HCT116 (cell line): ENCODE results near the gene CDH13. TPM values are rescaled to one million over a fixed set of nuclear protein-coding genes. Genes with fewer than 3 reads are reported as not detected.

ENCODE experiments used
- ATAC-seq: fragments of 200-7000 bp; cut with Tn5 transposase; 2 replicates; pipeline ENCODE4 v1.9.1; 2020; ENCODE audit warnings: mild to moderate bottlenecking, moderate library complexity
- BruUV-seq: library from RNA; stranded (reverse); fragments of 400-500 nt; replicated peaks from 2 replicates; lab custom pipeline; 2021; lab: Mats Ljungman, UMichigan
- CTCF ChIA-PET: fragments of 300-600 bp; sonication (Branson Sonifier 250); formaldehyde crosslinking; loops from one replicate; lab custom pipeline; 2021; ENCODE audit warnings: antibody characterized with exemption; lab: Charles Lee
- POLR2A ChIA-PET: fragments of 300-600, 350-600 bp; sonication (Branson Sonifier 250); formaldehyde crosslinking; loops from one replicate; lab custom pipeline; 2021; ENCODE audit warnings: antibody characterized with exemption; lab: Charles Lee
- RAD21 ChIA-PET, 2 experiments: fragments of 300-600 bp; sonication (Branson Sonifier 250); formaldehyde crosslinking; loops; one replicate each; lab custom pipeline; 2023; ENCODE audit warnings: low total read pairs in 2 of 2; ENCODE audit not compliant: uncharacterized antibody in 2 of 2, unreplicated experiment in 2 of 2, low non-redundant PET in 1 of 2; lab: Charles Lee
- DNase-seq: peaks from one replicate; pipeline ENCODE4 v3.0.0-alpha.2; 2010; ENCODE audit warnings: low read depth, low spot score
- H2AFZ ChIP-seq: fragments of 200-600 bp; shearing (Covaris generic), sonication (generic); 2 replicates; pipeline ENCODE4 v1.6.1; 2017; ENCODE audit warnings: low read depth, mixed run types, mixed read lengths, antibody characterized with exemption, low read length; ENCODE audit not compliant: poor library complexity, severe bottlenecking
- H3K27ac ChIP-seq: 2 replicates; pipeline ENCODE4 v1.5.1; 2012; ENCODE audit warnings: low read depth, low read length
- H3K27me3 ChIP-seq: fragments of 200-600 bp; sonication (generic); 2 replicates; pipeline ENCODE4 v1.6.1; 2016; ENCODE audit warnings: mixed run types, low read length, mixed read lengths; ENCODE audit not compliant: insufficient read depth
- H3K36me3 ChIP-seq, 2 experiments: fragments of 200-500 bp in 1 of 2; fragments of 200-600 bp in 1 of 2; sonication (Bioruptor generic) in 1 of 2; sonication (generic) in 1 of 2; 2 replicates each; pipeline versions ENCODE4 v1.5.1 to v1.6.1; 2014 to 2016; ENCODE audit warnings: low read length in 2 of 2, inconsistent platforms in 1 of 2, mixed read lengths in 1 of 2, mixed run types in 1 of 2; ENCODE audit not compliant: insufficient read depth in 2 of 2, control insufficient read depth in 1 of 2
- H3K4me1 ChIP-seq, 2 experiments: fragments of 200-600 bp in 1 of 2; sonication (generic) in 1 of 2; 2 replicates each; pipeline versions ENCODE4 v1.5.1 to v1.6.1; 2012 to 2017; ENCODE audit warnings: low read length in 2 of 2, inconsistent platforms in 1 of 2, mild to moderate bottlenecking in 1 of 2, mixed read lengths in 1 of 2, mixed run types in 1 of 2, moderate library complexity in 1 of 2; ENCODE audit not compliant: insufficient read depth in 2 of 2, control insufficient read depth in 1 of 2
- H3K4me2 ChIP-seq: fragments of 200-600 bp; sonication (generic); 2 replicates; pipeline ENCODE4 v1.6.1; 2017; ENCODE audit warnings: mixed run types, low read length, mixed read lengths
- H3K4me3 ChIP-seq, 2 experiments: fragments of 200-600 bp in 1 of 2; sonication (generic) in 1 of 2; replicated peaks in 1 of 2; 2 replicates each; pipeline ENCODE4 v1.5.1; 2011 to 2016; ENCODE audit warnings: low read length in 2 of 2, control low read depth in 1 of 2, low read depth in 1 of 2, mild to moderate bottlenecking in 1 of 2, mixed read lengths in 1 of 2, mixed run types in 1 of 2
- H3K79me2 ChIP-seq: fragments of 200-600 bp; sonication (generic); 2 replicates; pipeline ENCODE4 v1.6.1; 2017; ENCODE audit warnings: mild to moderate bottlenecking, mixed run types, low read length, moderate library complexity, mixed read lengths; ENCODE audit not compliant: insufficient read depth
- H3K9ac ChIP-seq: fragments of 200-600 bp; sonication (generic); 2 replicates; pipeline ENCODE4 v1.6.1; 2016; ENCODE audit warnings: low read length, mixed read lengths
- H3K9me2 ChIP-seq: fragments of 200-600 bp; sonication (generic), shearing (Covaris generic); 2 replicates; pipeline ENCODE4 v1.6.1; 2017; ENCODE audit warnings: mixed run types, mild to moderate bottlenecking, moderate library complexity; ENCODE audit not compliant: insufficient read depth
- H3K9me3 ChIP-seq, 2 experiments: fragments of 200-500 bp in 1 of 2; fragments of 200-600 bp in 1 of 2; sonication (Bioruptor generic) in 1 of 2; sonication (generic) in 1 of 2; 2 replicates each; pipeline ENCODE4 v1.6.1; 2014 to 2017; ENCODE audit warnings: low read length in 2 of 2, mixed read lengths in 2 of 2, inconsistent platforms in 1 of 2, low read depth in 1 of 2, mild to moderate bottlenecking in 1 of 2, mixed run types in 1 of 2, moderate library complexity in 1 of 2; ENCODE audit not compliant: control insufficient read depth in 1 of 2, insufficient read depth in 1 of 2
- H4K20me1 ChIP-seq: fragments of 200-600 bp; sonication (generic), shearing (Covaris generic); 2 replicates; pipeline ENCODE4 v1.6.1; 2017; ENCODE audit warnings: mixed run types, mild to moderate bottlenecking, moderate library complexity; ENCODE audit not compliant: insufficient read depth
- EZH2 ChIP-seq: fragments of 200-600 bp; sonication (generic); IDR thresholded peaks from 2 replicates; pipeline ENCODE4 v1.6.1; 2017; ENCODE audit warnings: antibody characterized with exemption, mixed run types
- FOSL1 ChIP-seq: IDR thresholded peaks from 2 replicates; pipeline ENCODE4 v1.6.1; 2012; ENCODE audit warnings: low read depth
- JUND ChIP-seq: IDR thresholded peaks from 2 replicates; pipeline ENCODE4 v1.6.1; 2012
- POLR2A ChIP-seq: IDR thresholded peaks from 2 replicates; pipeline ENCODE4 v1.7.0; 2011; ENCODE audit warnings: borderline replicate concordance; ENCODE audit not compliant: insufficient read depth, insufficient read length; ENCODE audit errors: extremely low read depth
- POLR2AphosphoS5 ChIP-seq: IDR thresholded peaks from 2 replicates; pipeline ENCODE4 v1.6.1; 2011; ENCODE audit warnings: mild to moderate bottlenecking, low read depth, low read length, moderate library complexity
- RAD21 ChIP-seq: IDR thresholded peaks from 2 replicates; pipeline ENCODE4 v1.6.1; 2012; ENCODE audit warnings: low read depth, mild to moderate bottlenecking
- SIN3A ChIP-seq: IDR thresholded peaks from 2 replicates; pipeline ENCODE4 v1.6.1; 2012; ENCODE audit warnings: low read depth
- SP1 ChIP-seq: IDR thresholded peaks from 2 replicates; pipeline ENCODE4 v1.6.1; 2012; ENCODE audit warnings: low read depth
- SRF ChIP-seq: IDR thresholded peaks from 2 replicates; pipeline ENCODE4 v1.6.1; 2012; ENCODE audit warnings: low read depth
- TCF7L2 ChIP-seq: IDR thresholded peaks from 2 replicates; pipeline ENCODE4 v1.7.0; 2011; ENCODE audit warnings: borderline replicate concordance, inconsistent platforms; ENCODE audit not compliant: insufficient read depth, insufficient read length; ENCODE audit errors: extremely low read depth
- YY1 ChIP-seq: IDR thresholded peaks from 2 replicates; pipeline ENCODE4 v1.6.1; 2011; ENCODE audit warnings: low read length, low read depth, moderate library complexity, mild to moderate bottlenecking; ENCODE audit not compliant: insufficient replicate concordance; ENCODE audit errors: extremely low read depth
- ZNF274 ChIP-seq: fragments of 200-500 bp; sonication (Bioruptor generic); IDR thresholded peaks from 2 replicates; pipeline ENCODE4 v1.6.1; 2014; ENCODE audit warnings: mild to moderate bottlenecking, low read depth, low read length, inconsistent platforms
- intact Hi-C: fragments of 100-400 bp; cut with micrococcal nuclease; formaldehyde crosslinking; loops from 2 replicates; pipeline ENCODE4 v1.10.0; 2022
- total RNA-seq: library from RNA; stranded (reverse); gene quantifications from one replicate; pipeline ENCODE4 v1.2.1, GENCODE V29; 2021; ENCODE audit not compliant: unreplicated experiment
- TF ChIP-seq, protein P1 (sequence below): IDR thresholded peaks from 2 replicates; pipeline ENCODE4 v1.6.1; 2011; ENCODE audit warnings: mild to moderate bottlenecking, low read length, moderate library complexity; ENCODE audit not compliant: insufficient replicate concordance; ENCODE audit errors: extremely low read depth
- TF ChIP-seq, protein P2 (sequence below): IDR thresholded peaks from 2 replicates; pipeline ENCODE4 v1.6.1; 2012
- TF ChIP-seq, protein P3 (sequence below): IDR thresholded peaks from 2 replicates; pipeline ENCODE4 v1.6.1; 2012
- TF ChIP-seq, protein P4 (sequence below): IDR thresholded peaks from 2 replicates; pipeline ENCODE4 v1.6.1; 2012; ENCODE audit warnings: low read depth

The CDH13 gene
- total RNA-seq, 1 experiment from 2014 or later, result not detected

DNA sequence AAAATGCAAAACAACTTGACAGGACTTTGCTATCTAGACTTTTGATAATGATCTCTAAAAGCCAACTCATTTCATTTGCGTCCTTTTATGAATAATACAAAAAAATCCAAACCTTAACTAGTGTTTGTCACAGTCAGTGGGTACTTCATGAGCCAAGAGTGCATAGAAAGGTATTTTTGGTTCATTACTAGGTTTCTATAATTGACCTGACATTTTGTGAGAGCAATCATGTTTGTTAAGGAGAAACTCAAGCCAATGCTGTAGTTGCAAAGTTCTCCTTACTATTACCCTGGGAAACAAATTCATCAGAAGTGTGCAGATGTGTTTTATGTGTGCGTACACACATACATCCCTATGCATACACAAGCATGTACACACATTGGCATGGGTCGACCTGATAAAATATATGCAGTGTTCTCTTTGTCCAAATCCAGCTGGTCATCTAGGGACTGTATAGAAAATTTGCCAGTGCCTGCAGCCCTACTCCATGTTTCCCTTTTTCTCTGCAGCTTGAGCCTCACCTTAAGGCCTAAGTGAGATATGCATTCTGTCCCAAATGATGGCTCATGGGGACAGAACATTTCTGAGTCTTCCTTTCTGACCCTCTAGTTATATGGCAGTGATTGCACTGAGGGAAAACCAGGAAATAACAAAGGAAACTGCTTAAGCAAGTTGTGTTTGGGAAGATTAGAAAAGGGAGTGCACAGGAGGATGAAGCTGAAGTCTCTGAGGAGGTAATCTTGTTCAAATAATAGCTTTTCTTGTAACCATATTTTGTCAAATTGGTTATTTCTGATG lies 128.1 kb downstream of the CDH13 start:
- TF ChIP-seq, protein P1, sequence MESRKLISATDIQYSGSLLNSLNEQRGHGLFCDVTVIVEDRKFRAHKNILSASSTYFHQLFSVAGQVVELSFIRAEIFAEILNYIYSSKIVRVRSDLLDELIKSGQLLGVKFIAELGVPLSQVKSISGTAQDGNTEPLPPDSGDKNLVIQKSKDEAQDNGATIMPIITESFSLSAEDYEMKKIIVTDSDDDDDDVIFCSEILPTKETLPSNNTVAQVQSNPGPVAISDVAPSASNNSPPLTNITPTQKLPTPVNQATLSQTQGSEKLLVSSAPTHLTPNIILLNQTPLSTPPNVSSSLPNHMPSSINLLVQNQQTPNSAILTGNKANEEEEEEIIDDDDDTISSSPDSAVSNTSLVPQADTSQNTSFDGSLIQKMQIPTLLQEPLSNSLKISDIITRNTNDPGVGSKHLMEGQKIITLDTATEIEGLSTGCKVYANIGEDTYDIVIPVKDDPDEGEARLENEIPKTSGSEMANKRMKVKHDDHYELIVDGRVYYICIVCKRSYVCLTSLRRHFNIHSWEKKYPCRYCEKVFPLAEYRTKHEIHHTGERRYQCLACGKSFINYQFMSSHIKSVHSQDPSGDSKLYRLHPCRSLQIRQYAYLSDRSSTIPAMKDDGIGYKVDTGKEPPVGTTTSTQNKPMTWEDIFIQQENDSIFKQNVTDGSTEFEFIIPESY, result no peak
- TF ChIP-seq EZH2 (no peak), TCF7L2 (no peak), RAD21 (no peak), POLR2AphosphoS5 (no peak), SRF (no peak), YY1 (no peak), ZNF274 (no peak), SIN3A (no peak), JUND (no peak), POLR2A (no peak), SP1 (no peak), FOSL1 (no peak)
- TF ChIP-seq, protein P2, sequence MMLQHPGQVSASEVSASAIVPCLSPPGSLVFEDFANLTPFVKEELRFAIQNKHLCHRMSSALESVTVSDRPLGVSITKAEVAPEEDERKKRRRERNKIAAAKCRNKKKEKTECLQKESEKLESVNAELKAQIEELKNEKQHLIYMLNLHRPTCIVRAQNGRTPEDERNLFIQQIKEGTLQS, result no peak
- TF ChIP-seq, protein P3, sequence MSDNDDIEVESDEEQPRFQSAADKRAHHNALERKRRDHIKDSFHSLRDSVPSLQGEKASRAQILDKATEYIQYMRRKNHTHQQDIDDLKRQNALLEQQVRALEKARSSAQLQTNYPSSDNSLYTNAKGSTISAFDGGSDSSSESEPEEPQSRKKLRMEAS, result no peak
- TF ChIP-seq, protein P4, sequence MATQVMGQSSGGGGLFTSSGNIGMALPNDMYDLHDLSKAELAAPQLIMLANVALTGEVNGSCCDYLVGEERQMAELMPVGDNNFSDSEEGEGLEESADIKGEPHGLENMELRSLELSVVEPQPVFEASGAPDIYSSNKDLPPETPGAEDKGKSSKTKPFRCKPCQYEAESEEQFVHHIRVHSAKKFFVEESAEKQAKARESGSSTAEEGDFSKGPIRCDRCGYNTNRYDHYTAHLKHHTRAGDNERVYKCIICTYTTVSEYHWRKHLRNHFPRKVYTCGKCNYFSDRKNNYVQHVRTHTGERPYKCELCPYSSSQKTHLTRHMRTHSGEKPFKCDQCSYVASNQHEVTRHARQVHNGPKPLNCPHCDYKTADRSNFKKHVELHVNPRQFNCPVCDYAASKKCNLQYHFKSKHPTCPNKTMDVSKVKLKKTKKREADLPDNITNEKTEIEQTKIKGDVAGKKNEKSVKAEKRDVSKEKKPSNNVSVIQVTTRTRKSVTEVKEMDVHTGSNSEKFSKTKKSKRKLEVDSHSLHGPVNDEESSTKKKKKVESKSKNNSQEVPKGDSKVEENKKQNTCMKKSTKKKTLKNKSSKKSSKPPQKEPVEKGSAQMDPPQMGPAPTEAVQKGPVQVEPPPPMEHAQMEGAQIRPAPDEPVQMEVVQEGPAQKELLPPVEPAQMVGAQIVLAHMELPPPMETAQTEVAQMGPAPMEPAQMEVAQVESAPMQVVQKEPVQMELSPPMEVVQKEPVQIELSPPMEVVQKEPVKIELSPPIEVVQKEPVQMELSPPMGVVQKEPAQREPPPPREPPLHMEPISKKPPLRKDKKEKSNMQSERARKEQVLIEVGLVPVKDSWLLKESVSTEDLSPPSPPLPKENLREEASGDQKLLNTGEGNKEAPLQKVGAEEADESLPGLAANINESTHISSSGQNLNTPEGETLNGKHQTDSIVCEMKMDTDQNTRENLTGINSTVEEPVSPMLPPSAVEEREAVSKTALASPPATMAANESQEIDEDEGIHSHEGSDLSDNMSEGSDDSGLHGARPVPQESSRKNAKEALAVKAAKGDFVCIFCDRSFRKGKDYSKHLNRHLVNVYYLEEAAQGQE, result no peak
- intact Hi-C loops, result no loop called here
- Histone ChIP-seq H2AFZ (no peak overlapping the region), H3K4me1 (no peaks in the 10 kb centered on the region), H3K4me2 (no peak overlapping the region), H3K79me2 (no peaks in the 10 kb centered on the region), H3K9me2 (no peaks in the 10 kb centered on the region), H3K27me3 (no peaks in the 10 kb centered on the region), H3K27ac (no peak overlapping the region), H3K4me3 (no peak overlapping the region), H3K9ac (no peak overlapping the region), H3K9me3 (no peaks in the 10 kb centered on the region), H4K20me1 (no peaks in the 10 kb centered on the region), H3K36me3 (no peaks in the 10 kb centered on the region)
- ATAC-seq (no peak), DNase-seq (no peak)
- ChIA-PET RAD21 (no interaction called here), POLR2A (no interaction called here), CTCF (no interaction called here)
- BruUV-seq, result no TSS peak
